ENCODE measurements around the gene HMHB1.

HMHB1 gene

GRCh38 chr5:143819716-143820115 lies 7.8 kb downstream of the HMHB1 start:
- no peak for TF ChIP-seq CTCF (IDR thresholded peaks at IDR 0.05; ENCODE audit: low read depth, low read length)
- DNase-seq (ENCODE audit: low read depth in 2 of 2) = no peak
- no peak overlapping the region for H3K4me3 ChIP-seq (replicated peaks in 1 of 2; ENCODE audit: low read depth in 2 of 2, low read length in 2 of 2)

- DNase-seq (ENCODE audit: low read depth in 2 of 2) = no peak
- H3K4me3 ChIP-seq (replicated peaks in 1 of 2; ENCODE audit: low read depth in 2 of 2, low read length in 2 of 2) = no peak overlapping the region
- no peak for TF ChIP-seq CTCF (IDR thresholded peaks at IDR 0.05; ENCODE audit: low read depth, low read length)
These were observed 8.5 kb downstream of the HMHB1 start for GRCh38 chr5:143820451-143820850.

- peak; percentile 95 for TF ChIP-seq CTCF (IDR thresholded peaks at IDR 0.05; ENCODE audit: low read depth, low read length)
- H3K4me3 ChIP-seq (replicated peaks in 1 of 2; ENCODE audit: low read depth in 2 of 2, low read length in 2 of 2) = no peak overlapping the region
- DNase-seq (ENCODE audit: low read depth in 2 of 2) = peak; percentile 81 to 84
These were observed 13.1 kb downstream of the HMHB1 start for GRCh38 chr5:143824851-143825720.

- DNase-seq (ENCODE audit: low read depth in 2 of 2) = no peak
- H3K4me3 ChIP-seq (replicated peaks in 1 of 2; ENCODE audit: low read depth in 2 of 2, low read length in 2 of 2) = no peak overlapping the region
- TF ChIP-seq CTCF (IDR thresholded peaks at IDR 0.05; ENCODE audit: low read depth, low read length) = no peak
These were observed 15.0 kb downstream of the HMHB1 start for GRCh38 chr5:143826951-143827444.

- H3K4me3 ChIP-seq (replicated peaks in 1 of 2; ENCODE audit: low read depth in 2 of 2, low read length in 2 of 2) = no peak overlapping the region
- no peak for TF ChIP-seq CTCF (IDR thresholded peaks at IDR 0.05; ENCODE audit: low read depth, low read length)
- DNase-seq (ENCODE audit: low read depth in 2 of 2) = no peak
These were observed 16.7 kb downstream of the HMHB1 start for GRCh38 chr5:143828710-143829109.

GRCh38 chr5:143833177-143833576 lies 21.2 kb downstream of the HMHB1 start:
- DNase-seq (ENCODE audit: low read depth in 2 of 2) = no peak
- no peak for TF ChIP-seq CTCF (IDR thresholded peaks at IDR 0.05; ENCODE audit: low read depth, low read length)
- H3K4me3 ChIP-seq (replicated peaks in 1 of 2; ENCODE audit: low read depth in 2 of 2, low read length in 2 of 2) = no peak overlapping the region

Data from cardiac fibroblast (primary cell).